HG02970 (cell line): ENCODE results near the gene ATAD3C.
"Not testable (repeated sequence)": the region's sequence is repeated elsewhere in the genome, so short reads cannot be mapped to it uniquely, and the experiment has no call there.

Experiments used
- ATAC-seq: cut with Tn5 transposase; IDR thresholded peaks from one replicate; pipeline ENCODE4 v1.9.1; 2021; ENCODE audit warnings: mild to moderate bottlenecking, moderate library complexity, moderate number of reproducible peaks; ENCODE audit not compliant: unreplicated experiment, low FRiP score

Gene ATAD3C

GRCh38 chr1:1449099-1449739, at the start of gene ATAD3C:
ATAD3C (plus strand) TSS chr1:1449689; CDS start chr1:1450684, 995 bp downstream.
- no peak for ATAC-seq

GRCh38 chr1:1399872-1400575, 49.5 kb upstream of the ATAD3C start:
- no peak for ATAC-seq

- no peak for ATAC-seq
Observed at GRCh38 chr1:1400576-1401456, 48.7 kb upstream of the ATAD3C start.

- ATAC-seq, result no peak
Observed at GRCh38 chr1:1401457-1402010, 48.0 kb upstream of the ATAD3C start.

- no peak for ATAC-seq
Observed at GRCh38 chr1:1402072-1402900, 47.2 kb upstream of the ATAD3C start.

- not testable (repeated sequence) for ATAC-seq
Observed at GRCh38 chr1:1402901-1403392, 46.5 kb upstream of the ATAD3C start.

GRCh38 chr1:1403653-1404052, 45.8 kb upstream of the ATAD3C start:
- ATAC-seq, result no peak

GRCh38 chr1:1406101-1406820, 43.2 kb upstream of the ATAD3C start:
- ATAC-seq, result no peak

- peak; percentile 87 for ATAC-seq
Observed at GRCh38 chr1:1406821-1407635, 42.5 kb upstream of the ATAD3C start, which contains the start of gene MRPL20. MRPL20 (minus strand) TSS chr1:1407293; CDS start chr1:1407217, 76 bp downstream.

- no peak for ATAC-seq
Observed at GRCh38 chr1:1407636-1408318, 41.7 kb upstream of the ATAD3C start.

- ATAC-seq, result not testable (repeated sequence)
Observed at GRCh38 chr1:1410238-1410637, 39.3 kb upstream of the ATAD3C start.

- ATAC-seq, result no peak
Observed at GRCh38 chr1:1411626-1412025, 37.9 kb upstream of the ATAD3C start.

- ATAC-seq, result not testable (repeated sequence)
Observed at GRCh38 chr1:1412311-1412902, 37.1 kb upstream of the ATAD3C start.

- ATAC-seq, result no peak
Observed at GRCh38 chr1:1415751-1416150, 33.7 kb upstream of the ATAD3C start.

- ATAC-seq, result not testable (repeated sequence)
Observed at GRCh38 chr1:1417396-1417795, 32.1 kb upstream of the ATAD3C start.

- not testable (repeated sequence) for ATAC-seq
Observed at GRCh38 chr1:1417825-1418463, 31.5 kb upstream of the ATAD3C start.
